Liver (tissue), 2 donors: ENCODE results near the gene VDAC1.

Experiments
- ZBTB33 ChIP-seq: IDR thresholded peaks from 2 replicates; pipeline ENCODE4 v1.6.1; 2016; ENCODE audit warnings: antibody characterized with exemption
- TF ChIP-seq, protein P1 (sequence below): fragments of 150-350 bp; IDR thresholded peaks from 2 replicates; pipeline ENCODE4 v1.5.1; 2017; ENCODE audit warnings: improper control_type of control experiment, low read depth, low read length; ENCODE audit not compliant: missing input control
- donor health status: healthy.

DNA sequence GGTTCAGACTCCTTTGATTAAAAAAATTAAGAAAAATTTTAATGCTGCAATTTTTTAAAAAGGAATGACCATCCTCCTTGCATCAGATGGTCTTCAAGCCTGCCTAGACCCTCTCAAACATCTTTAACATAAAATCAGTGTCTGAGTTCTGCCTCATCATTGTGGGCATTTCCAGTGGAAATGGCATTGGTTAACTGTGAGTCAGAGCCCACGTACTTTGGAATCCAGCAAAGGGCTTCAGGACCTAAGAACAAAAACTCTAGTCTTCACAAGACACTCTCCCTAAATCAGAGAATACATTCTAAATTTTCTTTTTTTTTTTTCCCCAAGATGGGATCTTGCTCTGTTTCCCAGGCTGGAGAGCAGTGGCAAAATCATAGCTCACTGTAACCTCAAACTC, 26.9 kb downstream of the VDAC1 start:
- TF ChIP-seq ZBTB33, result no peak
- TF ChIP-seq, protein P1, sequence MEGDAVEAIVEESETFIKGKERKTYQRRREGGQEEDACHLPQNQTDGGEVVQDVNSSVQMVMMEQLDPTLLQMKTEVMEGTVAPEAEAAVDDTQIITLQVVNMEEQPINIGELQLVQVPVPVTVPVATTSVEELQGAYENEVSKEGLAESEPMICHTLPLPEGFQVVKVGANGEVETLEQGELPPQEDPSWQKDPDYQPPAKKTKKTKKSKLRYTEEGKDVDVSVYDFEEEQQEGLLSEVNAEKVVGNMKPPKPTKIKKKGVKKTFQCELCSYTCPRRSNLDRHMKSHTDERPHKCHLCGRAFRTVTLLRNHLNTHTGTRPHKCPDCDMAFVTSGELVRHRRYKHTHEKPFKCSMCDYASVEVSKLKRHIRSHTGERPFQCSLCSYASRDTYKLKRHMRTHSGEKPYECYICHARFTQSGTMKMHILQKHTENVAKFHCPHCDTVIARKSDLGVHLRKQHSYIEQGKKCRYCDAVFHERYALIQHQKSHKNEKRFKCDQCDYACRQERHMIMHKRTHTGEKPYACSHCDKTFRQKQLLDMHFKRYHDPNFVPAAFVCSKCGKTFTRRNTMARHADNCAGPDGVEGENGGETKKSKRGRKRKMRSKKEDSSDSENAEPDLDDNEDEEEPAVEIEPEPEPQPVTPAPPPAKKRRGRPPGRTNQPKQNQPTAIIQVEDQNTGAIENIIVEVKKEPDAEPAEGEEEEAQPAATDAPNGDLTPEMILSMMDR, result no peak
